Right lobe of liver (tissue), 4 donors: ENCODE results near the gene SFTA2.

ENCODE experiments used
- POLR2A ChIP-seq: fragments of 450-650 bp; IDR thresholded peaks from one replicate; pipeline ENCODE4 v1.6.1; 2017; ENCODE audit warnings: antibody characterized with exemption, mild to moderate bottlenecking
- TF ChIP-seq, protein P1 (sequence below), 4 donors: fragments of 200-600 bp in 3 of 4; fragments of 450-650 bp in 1 of 4; IDR thresholded peaks; one replicate each; pipeline versions ENCODE4 v1.5.1 to v1.8.0; 2016 to 2022; ENCODE audit warnings: antibody characterized with exemption in 4 of 4, mild to moderate bottlenecking in 2 of 4
- donor health status: DM: no; HTN: no; CAD: no.
- donor health status: DM: no; HTN: no; CAD: no.
- donor health status: DM: no; HTN: yes; CAD: no.

DNA sequence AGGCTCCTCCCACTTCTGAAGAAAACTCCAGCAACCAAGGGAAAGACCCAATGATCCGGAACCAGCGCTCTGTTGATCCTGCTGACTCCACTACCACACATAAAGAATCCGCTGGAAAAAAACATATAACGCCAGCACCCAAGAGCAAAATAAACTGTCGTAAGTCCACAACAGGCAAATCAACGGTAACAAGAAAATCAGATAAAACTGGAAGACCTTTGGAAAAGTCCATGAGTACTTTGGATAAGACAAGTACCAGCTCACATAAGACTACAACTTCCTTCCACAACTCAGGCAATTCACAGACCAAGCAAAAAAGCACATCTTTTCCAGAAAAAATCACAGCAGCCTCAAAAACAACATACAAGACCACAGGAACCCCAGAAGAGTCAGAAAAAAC is 16.8 kb upstream of the SFTA2 start:
- TF ChIP-seq, protein P1, sequence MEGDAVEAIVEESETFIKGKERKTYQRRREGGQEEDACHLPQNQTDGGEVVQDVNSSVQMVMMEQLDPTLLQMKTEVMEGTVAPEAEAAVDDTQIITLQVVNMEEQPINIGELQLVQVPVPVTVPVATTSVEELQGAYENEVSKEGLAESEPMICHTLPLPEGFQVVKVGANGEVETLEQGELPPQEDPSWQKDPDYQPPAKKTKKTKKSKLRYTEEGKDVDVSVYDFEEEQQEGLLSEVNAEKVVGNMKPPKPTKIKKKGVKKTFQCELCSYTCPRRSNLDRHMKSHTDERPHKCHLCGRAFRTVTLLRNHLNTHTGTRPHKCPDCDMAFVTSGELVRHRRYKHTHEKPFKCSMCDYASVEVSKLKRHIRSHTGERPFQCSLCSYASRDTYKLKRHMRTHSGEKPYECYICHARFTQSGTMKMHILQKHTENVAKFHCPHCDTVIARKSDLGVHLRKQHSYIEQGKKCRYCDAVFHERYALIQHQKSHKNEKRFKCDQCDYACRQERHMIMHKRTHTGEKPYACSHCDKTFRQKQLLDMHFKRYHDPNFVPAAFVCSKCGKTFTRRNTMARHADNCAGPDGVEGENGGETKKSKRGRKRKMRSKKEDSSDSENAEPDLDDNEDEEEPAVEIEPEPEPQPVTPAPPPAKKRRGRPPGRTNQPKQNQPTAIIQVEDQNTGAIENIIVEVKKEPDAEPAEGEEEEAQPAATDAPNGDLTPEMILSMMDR (IDR thresholded peaks at IDR 0.05): no peak
- TF ChIP-seq POLR2A: no peak
